IMR-90 (cell line): ENCODE results near the gene LEKR1. TPM values are rescaled to one million over a fixed set of nuclear protein-coding genes. Genes with fewer than 3 reads are reported as not detected.

Experiments used
- ATAC-seq: fragments of 200-7000 bp; cut with Tn5 transposase; 2 replicates; pipeline ENCODE4 v1.9.1; 2020; ENCODE audit warnings: low read depth, mild to moderate bottlenecking, moderate library complexity
- BruUV-seq: library from RNA; stranded (reverse); fragments of 400-500 nt; replicated peaks from 2 replicates; lab custom pipeline; 2021; lab: Mats Ljungman, UMichigan
- CTCF ChIA-PET: fragments of 300-600 bp; formaldehyde crosslinking; extraction: SDS; loops from one replicate; lab custom pipeline; 2021; ENCODE audit warnings: antibody characterized with exemption; lab: Yijun Ruan, JAX
- POLR2A ChIA-PET: fragments of 300-600 bp; sonication (Branson Sonifier 250); formaldehyde crosslinking; loops from one replicate; lab custom pipeline; 2022; ENCODE audit warnings: antibody characterized with exemption; ENCODE audit not compliant: unreplicated experiment; lab: Charles Lee
- DNase-seq: peaks from one replicate; pipeline ENCODE4 v3.0.0; 2013
- H2AFZ ChIP-seq: replicated peaks from 2 replicates; pipeline ENCODE3; 2013; ENCODE audit warnings: low read length, mild to moderate bottlenecking; ENCODE audit not compliant: poor library complexity
- H2AK5ac ChIP-seq: 2 replicates; pipeline ENCODE4 v1.6.1; 2013; ENCODE audit warnings: low read depth, low read length, inconsistent platforms
- H2AK9ac ChIP-seq: replicated peaks from 2 replicates; pipeline ENCODE3; 2013; ENCODE audit warnings: mild to moderate bottlenecking, low read depth, low read length, moderate library complexity; ENCODE audit not compliant: poor library complexity
- H2BK120ac ChIP-seq: 2 replicates; pipeline ENCODE4 v1.6.1; 2013; ENCODE audit warnings: low read depth, low read length, inconsistent platforms
- H2BK15ac ChIP-seq: 3 replicates; pipeline ENCODE4 v1.6.1; 2013; ENCODE audit warnings: low read depth, low read length, inconsistent platforms
- H2BK20ac ChIP-seq: 2 replicates; pipeline ENCODE4 v1.6.1; 2013; ENCODE audit warnings: low read depth, mild to moderate bottlenecking, inconsistent platforms, low read length, moderate library complexity
- H2BK5ac ChIP-seq: 2 replicates; pipeline ENCODE4 v1.6.1; 2013; ENCODE audit warnings: mild to moderate bottlenecking, low read depth, low read length, inconsistent platforms; ENCODE audit not compliant: poor library complexity, severe bottlenecking
- H3K14ac ChIP-seq: replicated peaks from 2 replicates; pipeline ENCODE4 v1.6.1; 2013; ENCODE audit warnings: low read depth, low read length, inconsistent platforms
- H3K18ac ChIP-seq: 2 replicates; pipeline ENCODE4 v1.6.1; 2013; ENCODE audit warnings: low read depth, low read length, control low read depth
- H3K23ac ChIP-seq: 2 replicates; pipeline ENCODE4 v1.6.1; 2013; ENCODE audit warnings: low read depth, low read length, inconsistent platforms
- H3K27ac ChIP-seq: 2 replicates; pipeline ENCODE4 v1.5.1; 2013; ENCODE audit warnings: mild to moderate bottlenecking, control low read depth, low read length; ENCODE audit not compliant: insufficient read depth
- H3K27me3 ChIP-seq: 2 replicates; pipeline ENCODE4 v1.6.1; 2013; ENCODE audit warnings: low read length; ENCODE audit not compliant: control insufficient read depth, insufficient read depth
- H3K36me3 ChIP-seq: 2 replicates; pipeline ENCODE4 v1.6.1; 2013; ENCODE audit warnings: low read length, mixed read lengths; ENCODE audit not compliant: control insufficient read depth, insufficient read depth
- H3K4ac ChIP-seq: 2 replicates; pipeline ENCODE4 v1.6.1; 2013; ENCODE audit warnings: low read depth, low read length, inconsistent platforms
- H3K4me1 ChIP-seq: 2 replicates; pipeline ENCODE4 v1.6.1; 2013; ENCODE audit warnings: low read length, mixed read lengths; ENCODE audit not compliant: control insufficient read depth, insufficient read depth
- H3K4me2 ChIP-seq: 2 replicates; pipeline ENCODE4 v1.6.1; 2013; ENCODE audit warnings: low read depth, mild to moderate bottlenecking, control low read depth, low read length, moderate library complexity
- H3K4me3 ChIP-seq: 2 replicates; pipeline ENCODE4 v1.5.1; 2013; ENCODE audit warnings: low read depth, mild to moderate bottlenecking, control low read depth, low read length, moderate library complexity; ENCODE audit not compliant: insufficient read depth
- H3K56ac ChIP-seq: 2 replicates; pipeline ENCODE4 v1.6.1; 2013; ENCODE audit warnings: low read length, inconsistent platforms; ENCODE audit not compliant: insufficient read depth; ENCODE audit errors: extremely low read depth
- H3K79me1 ChIP-seq, 2 experiments: 2 replicates each; pipeline ENCODE4 v1.6.1; 2013; ENCODE audit warnings: low read length in 2 of 2, inconsistent platforms in 1 of 2, low read depth in 1 of 2
- H3K9ac ChIP-seq: 2 replicates; pipeline ENCODE4 v1.6.1; 2013; ENCODE audit warnings: low read depth, low read length, control low read depth
- H3K9me1 ChIP-seq: 2 replicates; pipeline ENCODE4 v1.6.1; 2013; ENCODE audit warnings: low read length, inconsistent platforms; ENCODE audit not compliant: insufficient read depth
- H3K9me3 ChIP-seq: 2 replicates; pipeline ENCODE4 v1.6.1; 2013; ENCODE audit warnings: low read length; ENCODE audit not compliant: control insufficient read depth, insufficient read depth
- H4K20me1 ChIP-seq: 2 replicates; pipeline ENCODE4 v1.6.1; 2013; ENCODE audit warnings: low read length, inconsistent platforms; ENCODE audit not compliant: insufficient read depth
- H4K5ac ChIP-seq: 2 replicates; pipeline ENCODE4 v1.6.1; 2013; ENCODE audit warnings: mild to moderate bottlenecking, low read depth, low read length, control low read depth
- H4K8ac ChIP-seq, 2 experiments: 2 replicates each; pipeline ENCODE4 v1.6.1; 2013; ENCODE audit warnings: low read depth in 2 of 2, low read length in 2 of 2, control low read depth in 1 of 2, inconsistent platforms in 1 of 2
- H4K91ac ChIP-seq: 2 replicates; pipeline ENCODE4 v1.6.1; 2013; ENCODE audit warnings: low read depth, low read length, inconsistent platforms; ENCODE audit not compliant: insufficient read depth
- BHLHE40 ChIP-seq: fragments of 150-350 bp; IDR thresholded peaks from 2 replicates; pipeline ENCODE4 v1.6.1; 2016; ENCODE audit warnings: mild to moderate bottlenecking, low read depth, low read length
- CEBPB ChIP-seq: IDR thresholded peaks from 2 replicates; pipeline ENCODE4 v1.6.1; 2012; ENCODE audit warnings: low read depth, low read length, improper control_type of control experiment
- CHD1 ChIP-seq: IDR thresholded peaks from 2 replicates; pipeline ENCODE4 v1.6.1; 2012; ENCODE audit warnings: low read depth, low read length, improper control_type of control experiment
- FOS ChIP-seq: fragments of 150-350 bp; IDR thresholded peaks from 2 replicates; pipeline ENCODE4 v1.6.1; 2016; ENCODE audit warnings: low read depth, low read length
- MAFK ChIP-seq: IDR thresholded peaks from 2 replicates; pipeline ENCODE4 v1.6.1; 2012; ENCODE audit warnings: low read depth, low read length, improper control_type of control experiment
- MAZ ChIP-seq: IDR thresholded peaks from 2 replicates; pipeline ENCODE4 v1.6.1; 2012; ENCODE audit warnings: low read depth, mild to moderate bottlenecking, low read length, improper control_type of control experiment, moderate library complexity, borderline replicate concordance
- MXI1 ChIP-seq: IDR thresholded peaks from 2 replicates; pipeline ENCODE4 v1.6.1; 2012; ENCODE audit warnings: low read depth, mild to moderate bottlenecking, low read length, moderate library complexity, borderline replicate concordance
- NFE2L2 ChIP-seq: fragments of 150-350 bp; IDR thresholded peaks from 2 replicates; pipeline ENCODE4 v1.6.1; 2016; ENCODE audit warnings: low read depth, mild to moderate bottlenecking, low read length
- POLR2A ChIP-seq: IDR thresholded peaks from 2 replicates; pipeline ENCODE4 v1.6.1; 2012; ENCODE audit warnings: mild to moderate bottlenecking, low read depth, low read length
- RAD21 ChIP-seq: IDR thresholded peaks from 2 replicates; pipeline ENCODE4 v1.6.1; 2012; ENCODE audit warnings: low read length, improper control_type of control experiment
- RCOR1 ChIP-seq: IDR thresholded peaks from 2 replicates; pipeline ENCODE4 v1.6.1; 2012; ENCODE audit warnings: mild to moderate bottlenecking, low read length, improper control_type of control experiment; ENCODE audit not compliant: insufficient replicate concordance
- RFX5 ChIP-seq: IDR thresholded peaks from 2 replicates; pipeline ENCODE4 v1.8.0; 2012; ENCODE audit warnings: low read depth, mild to moderate bottlenecking, low read length, moderate library complexity
- SMC3 ChIP-seq: fragments of 150-350 bp; IDR thresholded peaks from 2 replicates; pipeline ENCODE4 v1.6.1; 2016; ENCODE audit warnings: low read depth, mild to moderate bottlenecking, antibody characterized with exemption, low read length, moderate library complexity
- WGBS, 2 experiments: methylation state at CpG; one replicate each; pipeline versions ENCODE4 v1.1.5 to v1.1.7; 2013; ENCODE audit warnings: missing lambda C conversion rate in 2 of 2; ENCODE audit not compliant: insufficient read length in 1 of 2; ENCODE audit errors: extremely low coverage in 2 of 2; 5-methylcytosine and 5-hydroxymethylcytosine counted together
- dilution Hi-C: fragments of 300-500 bp; cut with HindIII; formaldehyde crosslinking; loops from one replicate; pipeline ENCODE4 v1.14.3; 2018; ENCODE audit warnings: low sequenced_read_pairs; ENCODE audit not compliant: unreplicated experiment
- in situ Hi-C: fragments of 300-500 bp; cut with MboI; formaldehyde crosslinking; loops from 3 replicates; pipeline ENCODE4 v1.14.3; 2019; ENCODE audit warnings: low sequenced_read_pairs, inconsistent platforms, mixed read lengths
- intact Hi-C: fragments of 100-400 bp; cut with micrococcal nuclease; formaldehyde crosslinking; loops from 2 replicates; pipeline ENCODE4 v1.10.0; 2022
- polyA plus RNA-seq, 3 experiments: library from polyadenylated mRNA; depleted of rRNA; stranded (reverse); fragments of >200 nt; gene quantifications; 2 replicates each; pipeline ENCODE4 v1.2.3, GENCODE V29; 2012; ENCODE audit warnings: low replicate concordance in 1 of 3
- total RNA-seq: library from RNA; depleted of rRNA; stranded (reverse); fragments of >200 nt; gene quantifications from 2 replicates; pipeline ENCODE4 v1.2.3, GENCODE V29; 2012
- TF ChIP-seq, protein P1 (sequence below): conservative IDR thresholded peaks from 2 replicates; pipeline ENCODE4 v1.5.1; 2012; ENCODE audit warnings: mild to moderate bottlenecking, low read depth, low read length, improper control_type of control experiment
- TF ChIP-seq, protein P2 (sequence below): fragments of 150-350 bp; IDR thresholded peaks from 2 replicates; pipeline ENCODE4 v1.6.1; 2017; ENCODE audit warnings: mild to moderate bottlenecking, antibody characterized with exemption, low read length, low read depth
- TF ChIP-seq, protein P3 (sequence below): fragments of 150-350 bp; IDR thresholded peaks from 2 replicates; pipeline ENCODE4 v1.6.1; 2016; ENCODE audit warnings: low read depth, mild to moderate bottlenecking, low read length, moderate library complexity, borderline replicate concordance

LEKR1 gene
- total and polyA plus RNA-seq, 2 of the 4 experiments (the other 2 are of a cell fraction): 0.19 to 0.36 TPM

DNA sequence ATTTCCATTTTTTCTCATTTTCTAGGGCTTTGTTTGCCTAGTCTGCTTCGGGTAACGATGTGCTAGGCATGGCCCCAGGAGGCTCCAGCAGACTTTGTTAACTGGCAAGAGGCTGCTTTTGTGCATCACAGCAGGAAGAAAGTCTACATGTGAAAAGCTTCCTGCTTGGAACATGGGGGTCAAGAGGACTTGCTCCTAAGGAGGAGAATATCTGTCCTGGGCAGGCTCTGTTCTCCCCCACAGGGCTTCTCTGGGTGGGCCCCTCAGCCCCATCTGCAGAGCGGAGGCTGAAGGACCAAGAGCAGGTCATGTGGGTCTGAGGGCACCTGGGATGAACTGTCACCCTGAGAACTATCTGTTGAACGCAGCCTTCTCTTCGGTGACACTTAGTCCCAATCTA lies 239.0 kb downstream of the LEKR1 start:
- no peaks in the 10 kb centered on the region for H3K9me3 ChIP-seq
- dilution Hi-C loops: no loop called here
- CTCF ChIA-PET: no interaction called here

More for the DNA sequence above, 239.0 kb downstream of the LEKR1 start:
- no peak overlapping the region for H2AFZ ChIP-seq
- H3K27me3 ChIP-seq: no peaks in the 10 kb centered on the region
- no peak overlapping the region for H4K91ac ChIP-seq
- no peak overlapping the region for H3K4me3 ChIP-seq
- no peak overlapping the region for H3K4me2 ChIP-seq
- H3K14ac ChIP-seq: no peak overlapping the region
- H2BK5ac ChIP-seq: no peak overlapping the region
- no peak overlapping the region for H3K4ac ChIP-seq
- H4K8ac ChIP-seq: no peak overlapping the region
- H3K4me1 ChIP-seq: peaks cover 9% of the 10 kb centered on the region
- no peak overlapping the region for H2BK15ac ChIP-seq
- H3K36me3 ChIP-seq: no peaks in the 10 kb centered on the region
- no peak overlapping the region for H3K27ac ChIP-seq
- intact Hi-C loops: no loop called here
- in situ Hi-C loops: no loop called here
- no TSS peak for BruUV-seq
- POLR2A ChIA-PET: no interaction called here
- ATAC-seq: no peak
- H3K79me1 ChIP-seq: no peaks in the 10 kb centered on the region
- no peak overlapping the region for H2BK20ac ChIP-seq
- H3K18ac ChIP-seq: no peak overlapping the region
- no peak for DNase-seq
- peaks cover 12% of the 10 kb centered on the region; the same call in 1 of the 2 replicates for H3K9me1 ChIP-seq
- H4K20me1 ChIP-seq: no peaks in the 10 kb centered on the region
- H2AK9ac ChIP-seq: no peak overlapping the region
- WGBS, 2 experiments: 70% methylated on average over 3 of the region's 5 CpGs; no CpG with 5 or more reads in 1 of the 2 experiments
- TF ChIP-seq MAFK (no peak), CHD1 (no peak), SMC3 (no peak), FOS (no peak), POLR2A (no peak), NFE2L2 (no peak), RFX5 (no peak), CEBPB (no peak), RCOR1 (no peak), MXI1 (no peak), MAZ (no peak), RAD21 (no peak), BHLHE40 (no peak)
- TF ChIP-seq, protein P1, sequence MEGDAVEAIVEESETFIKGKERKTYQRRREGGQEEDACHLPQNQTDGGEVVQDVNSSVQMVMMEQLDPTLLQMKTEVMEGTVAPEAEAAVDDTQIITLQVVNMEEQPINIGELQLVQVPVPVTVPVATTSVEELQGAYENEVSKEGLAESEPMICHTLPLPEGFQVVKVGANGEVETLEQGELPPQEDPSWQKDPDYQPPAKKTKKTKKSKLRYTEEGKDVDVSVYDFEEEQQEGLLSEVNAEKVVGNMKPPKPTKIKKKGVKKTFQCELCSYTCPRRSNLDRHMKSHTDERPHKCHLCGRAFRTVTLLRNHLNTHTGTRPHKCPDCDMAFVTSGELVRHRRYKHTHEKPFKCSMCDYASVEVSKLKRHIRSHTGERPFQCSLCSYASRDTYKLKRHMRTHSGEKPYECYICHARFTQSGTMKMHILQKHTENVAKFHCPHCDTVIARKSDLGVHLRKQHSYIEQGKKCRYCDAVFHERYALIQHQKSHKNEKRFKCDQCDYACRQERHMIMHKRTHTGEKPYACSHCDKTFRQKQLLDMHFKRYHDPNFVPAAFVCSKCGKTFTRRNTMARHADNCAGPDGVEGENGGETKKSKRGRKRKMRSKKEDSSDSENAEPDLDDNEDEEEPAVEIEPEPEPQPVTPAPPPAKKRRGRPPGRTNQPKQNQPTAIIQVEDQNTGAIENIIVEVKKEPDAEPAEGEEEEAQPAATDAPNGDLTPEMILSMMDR: no peak
- TF ChIP-seq, protein P2, sequence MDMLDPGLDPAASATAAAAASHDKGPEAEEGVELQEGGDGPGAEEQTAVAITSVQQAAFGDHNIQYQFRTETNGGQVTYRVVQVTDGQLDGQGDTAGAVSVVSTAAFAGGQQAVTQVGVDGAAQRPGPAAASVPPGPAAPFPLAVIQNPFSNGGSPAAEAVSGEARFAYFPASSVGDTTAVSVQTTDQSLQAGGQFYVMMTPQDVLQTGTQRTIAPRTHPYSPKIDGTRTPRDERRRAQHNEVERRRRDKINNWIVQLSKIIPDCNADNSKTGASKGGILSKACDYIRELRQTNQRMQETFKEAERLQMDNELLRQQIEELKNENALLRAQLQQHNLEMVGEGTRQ: no peak
- TF ChIP-seq, protein P3, sequence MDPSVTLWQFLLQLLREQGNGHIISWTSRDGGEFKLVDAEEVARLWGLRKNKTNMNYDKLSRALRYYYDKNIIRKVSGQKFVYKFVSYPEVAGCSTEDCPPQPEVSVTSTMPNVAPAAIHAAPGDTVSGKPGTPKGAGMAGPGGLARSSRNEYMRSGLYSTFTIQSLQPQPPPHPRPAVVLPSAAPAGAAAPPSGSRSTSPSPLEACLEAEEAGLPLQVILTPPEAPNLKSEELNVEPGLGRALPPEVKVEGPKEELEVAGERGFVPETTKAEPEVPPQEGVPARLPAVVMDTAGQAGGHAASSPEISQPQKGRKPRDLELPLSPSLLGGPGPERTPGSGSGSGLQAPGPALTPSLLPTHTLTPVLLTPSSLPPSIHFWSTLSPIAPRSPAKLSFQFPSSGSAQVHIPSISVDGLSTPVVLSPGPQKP: no peak
- H3K9ac ChIP-seq: no peak overlapping the region
- H2BK120ac ChIP-seq: no peak overlapping the region
- H3K56ac ChIP-seq: no peak overlapping the region
- no peak overlapping the region for H4K5ac ChIP-seq
- no peak overlapping the region for H2AK5ac ChIP-seq
- no peak overlapping the region for H3K23ac ChIP-seq
